ENCODE results near the gene ZNF524.
A peak's percentile ranks its signal among the peaks of the same experiment; 100 is the strongest.

Gene ZNF524

GRCh38 chr19:55620410-55621204 lies 20.5 kb downstream of the ZNF524 start:
- DNase-seq (ENCODE audit: low read depth) = no peak

- DNase-seq (ENCODE audit: low read depth) = no peak
Observed at GRCh38 chr19:55621205-55621672, 21.2 kb downstream of the ZNF524 start.

GRCh38 chr19:55621673-55622231 lies 21.7 kb downstream of the ZNF524 start:
- DNase-seq (ENCODE audit: low read depth) = no peak

GRCh38 chr19:55622242-55622969 lies 22.3 kb downstream of the ZNF524 start:
- DNase-seq (ENCODE audit: low read depth) = no peak

- no peak for DNase-seq (ENCODE audit: low read depth)
Observed at GRCh38 chr19:55623130-55623529, 23.0 kb downstream of the ZNF524 start.

- no peak for DNase-seq (ENCODE audit: low read depth)
Observed at GRCh38 chr19:55623561-55623960, 23.5 kb downstream of the ZNF524 start.

GRCh38 chr19:55624109-55625003 lies 24.3 kb downstream of the ZNF524 start, which contains the start of gene ZNF784:
Gene ZNF784 (minus strand): TSS chr19:55624566. CDS start chr19:55624561, 5 bp downstream.
- peak; percentile 86 for DNase-seq (ENCODE audit: low read depth)

- DNase-seq (ENCODE audit: low read depth) = no peak
Observed at GRCh38 chr19:55625004-55625326, 24.9 kb downstream of the ZNF524 start.

- DNase-seq (ENCODE audit: low read depth) = no peak
Observed at GRCh38 chr19:55626350-55626749, 26.3 kb downstream of the ZNF524 start.

GRCh38 chr19:55632463-55632834 lies 32.4 kb downstream of the ZNF524 start:
- peak; percentile 86 for DNase-seq (ENCODE audit: low read depth)

- DNase-seq (ENCODE audit: low read depth) = no peak
Observed at GRCh38 chr19:55633861-55634260, 33.8 kb downstream of the ZNF524 start.

- DNase-seq (ENCODE audit: low read depth) = no peak
Observed at GRCh38 chr19:55635334-55635717, 35.2 kb downstream of the ZNF524 start.

GRCh38 chr19:55635856-55636440 lies 35.9 kb downstream of the ZNF524 start:
- no peak for DNase-seq (ENCODE audit: low read depth)

GRCh38 chr19:55636723-55637122 lies 36.6 kb downstream of the ZNF524 start:
- no peak for DNase-seq (ENCODE audit: low read depth)

- DNase-seq (ENCODE audit: low read depth) = no peak
Observed at GRCh38 chr19:55637534-55637933, 37.4 kb downstream of the ZNF524 start.

- DNase-seq (ENCODE audit: low read depth) = no peak
Observed at GRCh38 chr19:55638864-55639359, 38.8 kb downstream of the ZNF524 start.

GRCh38 chr19:55640043-55640576 lies 40.0 kb downstream of the ZNF524 start:
- no peak for DNase-seq (ENCODE audit: low read depth)

- no peak for DNase-seq (ENCODE audit: low read depth)
Observed at GRCh38 chr19:55640577-55641425, 40.7 kb downstream of the ZNF524 start, which contains the start of gene ZNF580. Gene ZNF580 (plus strand): TSS chr19:55641002. CDS start chr19:55642509, 1,507 bp downstream.

- DNase-seq (ENCODE audit: low read depth) = no peak
Observed at GRCh38 chr19:55641426-55642152, 41.5 kb downstream of the ZNF524 start.
